Kidney epithelial cell (primary cell): ENCODE measurements around the gene OR10H3. TPM values are rescaled to one million over a fixed set of nuclear protein-coding genes. Genes with fewer than 3 reads are reported as not detected.

Experiments
- DNase-seq: peaks from one replicate; pipeline ENCODE4 v3.0.0-alpha.2; 2010; ENCODE audit warnings: low read depth
- H3K27me3 ChIP-seq: 2 replicates; pipeline ENCODE4 v1.6.0; 2011; ENCODE audit warnings: low read length; ENCODE audit not compliant: control insufficient read depth, insufficient read depth
- H3K36me3 ChIP-seq: 2 replicates; pipeline ENCODE4 v1.5.1; 2011; ENCODE audit warnings: low read length; ENCODE audit not compliant: control insufficient read depth, insufficient read depth
- H3K4me3 ChIP-seq: 2 replicates; pipeline ENCODE4 v1.5.1; 2011; ENCODE audit warnings: low read depth, mild to moderate bottlenecking, control low read depth, low read length
- total RNA-seq: library from RNA; depleted of rRNA; stranded (reverse); fragments of >200 nt; gene quantifications from 2 replicates; pipeline ENCODE4 v1.2.3, GENCODE V29; 2015
- TF ChIP-seq, protein P1 (sequence below): IDR thresholded peaks from 2 replicates; pipeline ENCODE4 v1.5.1; 2011; ENCODE audit warnings: mild to moderate bottlenecking, moderate library complexity, low read length, control low read depth, inconsistent platforms; ENCODE audit not compliant: insufficient read depth, poor library complexity, severe bottlenecking

Gene OR10H3
- total RNA-seq, 1 donor from 2014 or later: not detected

DNA sequence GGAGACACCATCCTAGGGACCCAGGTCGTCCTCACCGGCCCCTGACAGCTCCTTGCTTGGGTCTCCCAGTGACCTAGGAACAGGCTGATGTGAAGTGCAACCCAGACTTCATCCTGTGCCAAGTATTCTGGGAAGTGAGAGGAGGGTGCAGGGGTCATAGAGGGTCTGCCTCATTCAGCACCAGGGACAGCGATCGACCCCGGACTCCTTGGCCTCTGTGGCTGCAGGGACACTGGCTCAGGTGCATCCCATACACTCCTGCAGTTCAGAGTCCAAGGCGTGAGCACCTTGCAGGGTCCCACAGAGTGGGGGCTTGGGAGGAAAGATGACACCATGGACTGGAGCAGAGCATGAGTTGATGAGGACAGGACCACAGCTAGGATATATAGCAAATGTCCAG, 20.0 kb upstream of the OR10H3 start:
- DNase-seq: no peak
- Histone ChIP-seq H3K36me3 (no peaks in the 10 kb centered on the region), H3K27me3 (no peaks in the 10 kb centered on the region), H3K4me3 (no peak overlapping the region)
- TF ChIP-seq, protein P1, sequence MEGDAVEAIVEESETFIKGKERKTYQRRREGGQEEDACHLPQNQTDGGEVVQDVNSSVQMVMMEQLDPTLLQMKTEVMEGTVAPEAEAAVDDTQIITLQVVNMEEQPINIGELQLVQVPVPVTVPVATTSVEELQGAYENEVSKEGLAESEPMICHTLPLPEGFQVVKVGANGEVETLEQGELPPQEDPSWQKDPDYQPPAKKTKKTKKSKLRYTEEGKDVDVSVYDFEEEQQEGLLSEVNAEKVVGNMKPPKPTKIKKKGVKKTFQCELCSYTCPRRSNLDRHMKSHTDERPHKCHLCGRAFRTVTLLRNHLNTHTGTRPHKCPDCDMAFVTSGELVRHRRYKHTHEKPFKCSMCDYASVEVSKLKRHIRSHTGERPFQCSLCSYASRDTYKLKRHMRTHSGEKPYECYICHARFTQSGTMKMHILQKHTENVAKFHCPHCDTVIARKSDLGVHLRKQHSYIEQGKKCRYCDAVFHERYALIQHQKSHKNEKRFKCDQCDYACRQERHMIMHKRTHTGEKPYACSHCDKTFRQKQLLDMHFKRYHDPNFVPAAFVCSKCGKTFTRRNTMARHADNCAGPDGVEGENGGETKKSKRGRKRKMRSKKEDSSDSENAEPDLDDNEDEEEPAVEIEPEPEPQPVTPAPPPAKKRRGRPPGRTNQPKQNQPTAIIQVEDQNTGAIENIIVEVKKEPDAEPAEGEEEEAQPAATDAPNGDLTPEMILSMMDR: no peak

DNA sequence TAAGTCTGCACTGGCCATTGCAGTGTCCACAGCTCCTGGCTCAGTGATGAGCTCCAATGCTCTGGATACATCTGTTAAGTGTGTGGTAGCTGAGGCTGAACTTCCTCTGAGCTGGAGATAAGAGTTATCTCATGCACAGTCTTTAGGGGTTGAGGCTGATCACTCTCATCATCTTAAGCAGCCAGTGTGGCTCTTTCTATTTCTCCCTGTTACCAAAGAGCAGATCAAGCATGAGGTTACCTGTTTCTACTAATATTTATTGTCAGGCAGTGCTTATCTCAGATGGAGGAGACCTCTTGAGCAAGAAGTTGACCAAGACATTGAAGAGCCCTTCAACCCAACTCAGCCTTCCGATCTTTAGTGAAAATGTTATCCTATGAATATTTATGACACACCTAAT, 16.5 kb upstream of the OR10H3 start:
- Histone ChIP-seq H3K4me3 (no peak overlapping the region), H3K27me3 (no peaks in the 10 kb centered on the region), H3K36me3 (no peaks in the 10 kb centered on the region)
- TF ChIP-seq, protein P1: no peak
- DNase-seq: no peak

DNA sequence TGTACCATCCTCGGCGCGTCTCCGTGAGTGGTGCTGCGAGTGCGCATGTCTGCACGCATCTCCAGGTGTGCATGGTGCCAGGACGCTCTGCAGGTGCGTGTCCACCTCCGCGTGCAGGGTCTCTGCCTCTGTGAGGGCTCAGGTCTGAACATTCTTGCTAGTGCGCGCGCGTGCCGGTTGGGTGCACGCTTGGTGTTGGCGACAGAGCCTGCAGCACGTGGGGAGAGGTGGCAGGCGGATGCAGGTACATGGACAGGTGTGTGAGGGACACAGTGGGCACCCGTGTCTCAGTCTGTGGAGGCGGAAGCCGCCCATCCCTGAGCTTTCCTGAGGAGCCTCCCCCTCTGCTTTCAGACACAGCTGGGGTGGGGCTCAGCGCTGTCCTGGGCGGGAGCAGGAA, 14.8 kb upstream of the OR10H3 start:
- TF ChIP-seq, protein P1: no peak
- Histone ChIP-seq H3K36me3 (no peaks in the 10 kb centered on the region), H3K4me3 (no peak overlapping the region), H3K27me3 (no peaks in the 10 kb centered on the region)
- no peak for DNase-seq

DNA sequence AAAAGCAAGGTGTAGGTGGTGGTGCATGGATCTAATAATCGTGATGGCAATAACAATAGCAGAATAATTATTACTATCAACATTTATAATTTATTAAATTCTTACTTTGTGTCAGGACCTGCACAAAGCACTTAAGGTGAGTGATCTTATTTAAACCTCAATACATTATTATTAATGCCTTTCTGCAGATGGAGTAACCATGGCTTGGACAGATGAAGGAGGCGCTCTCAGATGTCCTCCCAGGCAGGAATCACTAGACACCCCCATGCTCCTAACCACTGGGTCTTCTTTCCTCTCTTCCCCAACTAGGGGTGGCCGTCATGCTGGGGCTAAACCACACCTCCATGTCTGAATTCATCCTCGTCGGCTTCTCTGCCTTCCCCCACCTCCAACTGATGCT, 10.1 kb upstream of the OR10H3 start, which contains the start of gene OR10H2:
OR10H2 (plus strand) TSS at position 301 of the 400 bp plus-strand sequence; CDS start at position 321, 20 bp downstream.
- no peaks in the 10 kb centered on the region for H3K27me3 ChIP-seq
- no peak for DNase-seq
- H3K36me3 ChIP-seq: no peaks in the 10 kb centered on the region
- TF ChIP-seq, protein P1: no peak
- no peak within 1 kb of the TSS for H3K4me3 ChIP-seq

DNA sequence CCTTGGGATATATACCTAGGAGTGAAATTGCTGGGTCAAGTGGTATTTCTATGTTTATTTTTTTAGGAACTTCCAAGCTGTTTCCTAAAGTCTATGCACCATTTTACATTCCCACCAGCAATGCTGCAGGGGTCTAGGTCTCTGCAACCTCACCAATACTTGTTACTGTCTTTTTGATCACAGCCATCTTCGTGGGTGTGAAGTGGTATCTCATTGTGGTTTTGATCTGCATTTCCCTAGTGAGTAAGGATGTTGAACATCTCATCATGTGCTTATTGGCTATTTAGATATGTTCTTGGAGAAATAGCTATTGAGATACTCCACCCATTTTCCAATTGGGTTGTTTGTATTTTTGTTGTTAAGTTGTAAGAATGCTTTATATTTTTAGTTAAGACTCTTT, 7.2 kb upstream of the OR10H3 start:
- DNase-seq: no peak
- Histone ChIP-seq H3K36me3 (no peaks in the 10 kb centered on the region), H3K27me3 (no peaks in the 10 kb centered on the region), H3K4me3 (no peak overlapping the region)
- TF ChIP-seq, protein P1: no peak

DNA sequence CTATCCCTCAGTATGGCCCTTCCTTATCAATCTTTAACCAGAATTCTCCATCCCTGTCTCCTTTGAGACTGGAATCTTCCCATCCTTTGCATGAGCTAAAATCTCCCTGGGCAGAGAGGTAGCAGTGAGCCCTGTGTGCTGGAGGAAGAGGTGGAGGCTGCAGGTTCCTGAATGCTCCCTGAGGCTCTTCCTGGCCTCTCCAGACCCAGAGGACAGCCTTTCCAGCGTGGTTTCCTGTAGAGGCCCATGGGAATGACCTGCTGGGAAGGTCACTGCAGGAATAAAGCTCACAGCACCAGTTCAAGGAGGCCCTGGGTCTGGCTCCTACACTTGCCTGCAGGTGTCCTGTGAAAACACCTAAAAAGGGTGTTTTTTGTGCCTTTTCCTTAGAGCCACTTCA, 5.4 kb upstream of the OR10H3 start:
- H3K4me3 ChIP-seq: no peak overlapping the region
- H3K36me3 ChIP-seq: no peaks in the 10 kb centered on the region
- TF ChIP-seq, protein P1: no peak
- no peak for DNase-seq
- no peaks in the 10 kb centered on the region for H3K27me3 ChIP-seq
